Stimulated activated memory B cell treated with anti-CD40 and anti-IgM and Interleukin-4, amounts not matched to agents 10 μg/mL and 1 μg/mL and 100 μg/mL, for 72 hours (primary cell): ENCODE results near the gene SERHL2.
"Not testable (repeated sequence)": the region's sequence is repeated elsewhere in the genome, so short reads cannot be mapped to it uniquely, and the experiment has no call there.

Experiments used
- ATAC-seq: fragments of 150-1000 bp; cut with Tn5 transposase; 2 replicates; pipeline ENCODE4 v1.10.0; 2021
- H3K27ac Mint-ChIP-seq: one replicate; pipeline ENCODE4 v1.8.0; 2022; ENCODE audit warnings: mild to moderate bottlenecking, mixed read lengths
- H3K27me3 Mint-ChIP-seq: one replicate; pipeline ENCODE4 v1.8.0; 2022; ENCODE audit warnings: mixed read lengths
- H3K36me3 Mint-ChIP-seq: one replicate; pipeline ENCODE4 v1.8.0; 2022; ENCODE audit warnings: mixed read lengths
- H3K4me1 Mint-ChIP-seq: one replicate; pipeline ENCODE4 v1.8.0; 2022; ENCODE audit warnings: mixed read lengths
- H3K4me3 Mint-ChIP-seq: one replicate; pipeline ENCODE4 v1.8.0; 2022; ENCODE audit warnings: mild to moderate bottlenecking, moderate library complexity, mixed read lengths
- H3K9me3 Mint-ChIP-seq: one replicate; pipeline ENCODE4 v1.8.0; 2022; ENCODE audit warnings: mixed read lengths

Gene SERHL2

DNA sequence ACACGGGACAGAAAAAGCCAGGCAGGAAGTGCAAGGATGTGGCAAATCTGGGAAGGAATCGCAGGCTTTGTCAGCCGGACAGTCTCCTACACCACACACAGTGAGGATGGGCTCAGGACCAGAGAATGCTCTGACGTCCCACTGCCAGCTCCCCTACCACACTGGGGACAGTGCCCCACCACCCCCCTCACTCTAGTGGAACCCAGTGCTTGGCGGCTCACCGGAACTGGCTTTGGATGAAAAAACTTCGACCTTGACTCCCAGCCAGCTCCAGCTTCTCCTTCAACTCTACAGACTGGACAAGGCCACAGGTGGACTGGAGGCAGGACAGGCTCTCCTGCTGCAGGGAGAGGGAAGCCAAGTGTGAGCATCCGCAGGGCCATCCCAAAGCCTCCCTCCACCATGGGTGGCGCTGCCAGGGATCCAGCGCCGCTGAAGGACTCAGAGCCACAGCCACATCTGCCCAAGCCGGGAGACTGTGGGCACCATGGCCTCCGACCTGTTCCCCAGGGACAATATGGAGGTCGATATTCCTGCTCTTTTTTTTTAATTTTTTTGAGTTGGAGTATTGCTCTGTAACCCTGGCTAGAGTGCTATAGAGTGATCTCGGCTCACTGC, 24.0 kb downstream of the SERHL2 start:
- Mint-ChIP-seq H3K36me3 (peaks cover 34% of the 10 kb centered on the region), H3K27ac (no peak overlapping the region), H3K27me3 (no peaks in the 10 kb centered on the region)

GRCh38 chr22:42580040-42580439, 26.3 kb downstream of the SERHL2 start:
- Mint-ChIP-seq H3K36me3 (peaks cover 36% of the 10 kb centered on the region), H3K4me1 (peaks cover 19% of the 10 kb centered on the region)
- not testable (repeated sequence) for H3K9me3 Mint-ChIP-seq, H3K27ac Mint-ChIP-seq, ATAC-seq, H3K4me3 Mint-ChIP-seq, H3K27me3 Mint-ChIP-seq

More for the DNA sequence above, 24.0 kb downstream of the SERHL2 start:
- no peak overlapping the region for H3K4me3 Mint-ChIP-seq
- no peaks in the 10 kb centered on the region for H3K9me3 Mint-ChIP-seq
- ATAC-seq, result no peak
- peaks cover 19% of the 10 kb centered on the region for H3K4me1 Mint-ChIP-seq

DNA sequence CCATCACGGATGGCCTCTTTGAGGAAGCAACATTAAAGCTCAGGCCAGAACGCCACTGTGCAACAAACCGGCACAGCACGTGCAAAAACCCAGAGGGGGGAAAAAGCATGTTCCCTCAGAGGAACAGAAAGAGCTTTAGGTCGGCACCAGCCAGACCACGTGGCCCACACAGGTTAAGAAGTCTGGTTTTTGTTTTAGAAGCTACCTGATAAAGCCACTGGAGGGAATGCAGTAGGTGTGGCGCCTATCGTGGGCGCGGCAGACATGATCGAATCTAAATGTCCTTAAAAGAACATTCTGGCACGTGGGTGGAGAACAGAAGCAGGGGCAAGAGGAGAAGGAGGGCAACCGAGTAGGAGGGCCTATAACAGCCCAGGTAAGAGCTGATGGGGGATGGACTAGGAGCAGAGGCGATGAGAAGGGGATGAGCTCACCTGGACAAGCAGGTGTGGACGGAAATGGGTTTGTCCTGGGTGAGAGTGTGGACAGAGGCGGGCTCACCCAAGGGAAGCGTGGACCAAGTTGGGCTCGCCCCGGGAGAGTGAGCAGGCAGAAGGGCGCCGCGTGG, 27.5 kb downstream of the SERHL2 start:
- H3K4me3 Mint-ChIP-seq, result peak overlapping the region; percentile 100
- peak; percentile 69 for ATAC-seq
- peak overlapping the region; percentile 95 for H3K27ac Mint-ChIP-seq
- not testable (repeated sequence) for H3K9me3 Mint-ChIP-seq, H3K27me3 Mint-ChIP-seq
- H3K36me3 Mint-ChIP-seq, result peaks cover 42% of the 10 kb centered on the region
- H3K4me1 Mint-ChIP-seq, result peaks cover 19% of the 10 kb centered on the region

DNA sequence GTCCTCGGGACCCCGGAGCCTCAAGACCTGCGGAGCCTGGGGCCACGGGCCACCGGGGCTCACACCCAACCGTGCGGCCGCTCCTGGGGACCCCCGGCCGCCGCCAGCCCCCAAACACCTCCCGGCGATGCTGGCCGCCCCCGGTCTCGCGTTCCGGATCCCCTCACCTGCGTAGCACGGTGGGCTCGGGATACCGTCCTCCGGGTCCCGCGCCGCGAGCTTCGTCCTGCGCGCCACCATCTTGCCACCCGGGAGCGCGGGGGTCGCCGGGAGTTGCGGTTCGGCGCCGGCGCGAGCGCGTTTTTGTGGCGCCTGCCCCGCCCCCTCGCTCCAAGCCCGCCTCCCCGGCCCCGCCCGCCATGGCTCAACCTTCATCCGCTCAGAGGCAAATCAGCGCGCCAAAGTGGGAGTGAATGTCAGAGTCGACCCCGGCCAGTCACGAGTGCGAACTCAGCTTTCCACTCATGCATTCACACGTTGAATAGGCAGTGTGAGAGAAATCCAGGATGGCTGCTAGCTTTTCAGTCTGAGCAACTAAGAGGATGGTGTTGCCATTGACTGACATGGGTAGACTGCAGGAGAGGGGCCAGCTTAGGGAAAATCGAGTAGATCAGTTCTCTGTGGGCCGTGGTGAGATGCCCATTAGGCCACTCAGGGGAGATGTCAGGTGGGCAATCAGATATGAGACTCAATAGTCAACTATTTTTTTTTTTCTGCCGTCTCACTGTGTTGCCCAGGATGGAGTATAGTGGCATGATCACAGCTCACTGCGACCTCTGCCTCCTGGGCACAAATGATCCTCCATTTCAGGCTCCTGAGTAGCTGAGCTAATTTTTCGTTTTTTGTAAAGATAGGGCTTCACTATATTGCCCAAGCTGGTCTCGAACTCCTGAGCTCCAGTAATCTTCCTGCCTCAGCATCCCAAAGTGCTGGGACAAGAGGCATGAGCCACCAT, 28.3 kb downstream of the SERHL2 start:
- ATAC-seq, result peak; percentile 89
- no peaks in the 10 kb centered on the region for H3K9me3 Mint-ChIP-seq
- H3K27me3 Mint-ChIP-seq, result no peaks in the 10 kb centered on the region
- peaks cover 49% of the 10 kb centered on the region for H3K36me3 Mint-ChIP-seq
- peak overlapping the region; percentile 95 for H3K27ac Mint-ChIP-seq
- peaks cover 19% of the 10 kb centered on the region for H3K4me1 Mint-ChIP-seq
- H3K4me3 Mint-ChIP-seq, result peak overlapping the region; percentile 100

- Mint-ChIP-seq H3K36me3 (peaks cover 49% of the 10 kb centered on the region), H3K27ac (no peak overlapping the region), H3K4me3 (no peak overlapping the region), H3K9me3 (no peaks in the 10 kb centered on the region), H3K27me3 (no peaks in the 10 kb centered on the region), H3K4me1 (peaks cover 26% of the 10 kb centered on the region)
- ATAC-seq, result no peak
Observed at GRCh38 chr22:42582987-42583386, 29.2 kb downstream of the SERHL2 start.

- peaks cover 29% of the 10 kb centered on the region for H3K4me1 Mint-ChIP-seq
- no peaks in the 10 kb centered on the region for H3K27me3 Mint-ChIP-seq
- no peak overlapping the region for H3K4me3 Mint-ChIP-seq
- ATAC-seq, result no peak
- H3K9me3 Mint-ChIP-seq, result no peaks in the 10 kb centered on the region
- H3K36me3 Mint-ChIP-seq, result peaks cover 47% of the 10 kb centered on the region
- no peak overlapping the region for H3K27ac Mint-ChIP-seq
Observed at GRCh38 chr22:42584364-42584940, 30.7 kb downstream of the SERHL2 start.

GRCh38 chr22:42585096-42585495, 31.3 kb downstream of the SERHL2 start:
- Mint-ChIP-seq H3K36me3 (peaks cover 54% of the 10 kb centered on the region), H3K4me1 (peaks cover 29% of the 10 kb centered on the region), H3K27ac (no peak overlapping the region), H3K9me3 (no peaks in the 10 kb centered on the region), H3K27me3 (no peaks in the 10 kb centered on the region), H3K4me3 (no peak overlapping the region)
- ATAC-seq, result no peak

DNA sequence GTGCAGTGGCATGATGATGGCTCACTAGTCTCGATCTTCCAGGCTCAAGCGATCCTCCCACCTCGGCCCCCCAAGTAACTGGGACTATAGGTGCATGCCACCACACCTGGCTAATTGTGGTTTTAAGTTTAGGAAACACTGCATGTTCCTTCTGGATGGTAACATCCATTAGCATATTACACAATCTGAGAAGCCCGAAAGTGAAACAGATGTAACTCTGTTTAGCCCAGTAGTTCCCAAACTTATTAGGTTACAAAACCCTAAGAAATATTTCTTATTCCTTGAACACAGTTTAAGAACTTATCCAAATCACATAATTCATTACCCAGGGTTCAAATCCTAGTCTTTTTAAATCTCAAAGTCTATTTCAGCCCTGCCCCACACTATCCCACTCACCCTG, 32.6 kb downstream of the SERHL2 start:
- no peaks in the 10 kb centered on the region for H3K27me3 Mint-ChIP-seq
- H3K36me3 Mint-ChIP-seq, result peaks cover 54% of the 10 kb centered on the region
- no peak for ATAC-seq
- peaks cover 21% of the 10 kb centered on the region for H3K4me1 Mint-ChIP-seq
- no peak overlapping the region for H3K27ac Mint-ChIP-seq
- no peak overlapping the region for H3K4me3 Mint-ChIP-seq
- no peaks in the 10 kb centered on the region for H3K9me3 Mint-ChIP-seq

- peak; percentile 50 for ATAC-seq
- H3K27me3 Mint-ChIP-seq, result no peaks in the 10 kb centered on the region
- H3K9me3 Mint-ChIP-seq, result no peaks in the 10 kb centered on the region
- H3K4me3 Mint-ChIP-seq, result no peak overlapping the region
- peak overlapping the region; percentile 76 for H3K27ac Mint-ChIP-seq
- H3K4me1 Mint-ChIP-seq, result peaks cover 10% of the 10 kb centered on the region
- H3K36me3 Mint-ChIP-seq, result peaks cover 57% of the 10 kb centered on the region
Observed at GRCh38 chr22:42587588-42588175, 33.9 kb downstream of the SERHL2 start.

GRCh38 chr22:42591987-42592386, 38.2 kb downstream of the SERHL2 start:
- Mint-ChIP-seq H3K27me3 (no peaks in the 10 kb centered on the region), H3K27ac (no peak overlapping the region), H3K4me3 (no peak overlapping the region), H3K9me3 (no peaks in the 10 kb centered on the region), H3K36me3 (peaks cover 54% of the 10 kb centered on the region), H3K4me1 (peaks cover 10% of the 10 kb centered on the region)
- ATAC-seq, result no peak

- Mint-ChIP-seq H3K4me3 (no peak overlapping the region), H3K27me3 (no peaks in the 10 kb centered on the region), H3K27ac (no peak overlapping the region), H3K36me3 (peaks cover 52% of the 10 kb centered on the region), H3K4me1 (no peaks in the 10 kb centered on the region), H3K9me3 (no peaks in the 10 kb centered on the region)
- ATAC-seq, result no peak
Observed at GRCh38 chr22:42595434-42595833, 41.7 kb downstream of the SERHL2 start.

DNA sequence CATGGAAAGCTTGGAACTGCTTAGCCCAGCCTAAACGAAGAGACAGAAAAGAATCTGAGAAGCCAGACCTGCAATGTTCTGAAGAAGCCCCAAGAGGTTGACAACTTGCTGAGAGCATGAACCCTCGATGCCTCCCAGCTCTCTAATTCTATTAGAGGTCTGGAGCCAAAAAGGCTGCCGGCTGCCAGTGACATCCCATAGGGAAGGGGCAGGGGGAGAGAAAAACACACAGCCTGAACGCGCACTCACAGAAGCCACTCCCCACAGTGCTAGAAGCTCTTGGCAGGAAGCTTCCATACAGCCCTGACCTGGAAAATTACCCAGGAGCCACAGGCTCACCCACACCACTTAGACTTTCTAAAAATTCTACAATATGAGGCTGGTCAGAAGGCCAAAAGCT, 42.6 kb downstream of the SERHL2 start:
- Mint-ChIP-seq H3K4me1 (no peaks in the 10 kb centered on the region), H3K9me3 (no peaks in the 10 kb centered on the region), H3K36me3 (peaks cover 61% of the 10 kb centered on the region), H3K27ac (no peak overlapping the region), H3K27me3 (no peaks in the 10 kb centered on the region), H3K4me3 (no peak overlapping the region)
- no peak for ATAC-seq

- no peak overlapping the region for H3K27ac Mint-ChIP-seq
- no peaks in the 10 kb centered on the region for H3K27me3 Mint-ChIP-seq
- peaks cover 65% of the 10 kb centered on the region for H3K36me3 Mint-ChIP-seq
- H3K4me1 Mint-ChIP-seq, result no peaks in the 10 kb centered on the region
- no peaks in the 10 kb centered on the region for H3K9me3 Mint-ChIP-seq
- no peak overlapping the region for H3K4me3 Mint-ChIP-seq
- no peak for ATAC-seq
Observed at GRCh38 chr22:42596863-42597530, 43.2 kb downstream of the SERHL2 start.

DNA sequence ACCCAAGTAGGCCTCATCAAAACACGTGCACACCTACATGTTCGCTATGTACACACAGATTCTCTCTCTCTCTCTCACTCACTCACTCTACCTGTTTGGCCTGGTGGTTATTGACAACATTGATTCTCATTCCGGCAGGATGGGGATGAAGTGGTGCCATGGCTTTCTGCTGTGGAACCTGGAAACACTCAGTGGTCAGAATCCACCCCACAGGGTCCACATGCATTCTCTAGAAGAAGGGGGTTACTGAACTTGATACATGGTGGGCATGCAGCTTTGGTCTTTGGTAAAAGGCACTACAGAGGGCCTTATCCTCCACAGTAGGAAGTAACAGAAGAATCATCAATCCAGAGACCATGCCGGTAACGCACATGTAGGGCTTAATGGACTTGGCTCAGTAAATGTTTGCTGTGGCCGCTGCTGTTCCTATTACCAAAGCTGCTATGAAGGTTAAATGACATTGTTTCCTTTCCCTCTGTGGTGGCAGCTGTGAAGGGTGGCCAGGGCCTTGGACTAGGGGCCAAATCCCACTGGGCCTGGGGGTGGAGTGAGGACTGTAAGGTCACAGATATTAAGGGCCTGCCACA, 48.2 kb downstream of the SERHL2 start:
- peaks cover 47% of the 10 kb centered on the region for H3K36me3 Mint-ChIP-seq
- no peak overlapping the region for H3K27ac Mint-ChIP-seq
- H3K4me1 Mint-ChIP-seq, result peaks cover 8% of the 10 kb centered on the region
- no peak for ATAC-seq
- no peaks in the 10 kb centered on the region for H3K9me3 Mint-ChIP-seq
- no peak overlapping the region for H3K4me3 Mint-ChIP-seq
- H3K27me3 Mint-ChIP-seq, result no peaks in the 10 kb centered on the region
